ENCODE data around the gene FBXO17. TPM values are rescaled to one million over a fixed set of nuclear protein-coding genes. Genes with fewer than 3 reads are reported as not detected.

The FBXO17 gene
- total and polyA plus RNA-seq, 2 experiments from 2014 or later, result 30.3 to 36.4 TPM

DNA sequence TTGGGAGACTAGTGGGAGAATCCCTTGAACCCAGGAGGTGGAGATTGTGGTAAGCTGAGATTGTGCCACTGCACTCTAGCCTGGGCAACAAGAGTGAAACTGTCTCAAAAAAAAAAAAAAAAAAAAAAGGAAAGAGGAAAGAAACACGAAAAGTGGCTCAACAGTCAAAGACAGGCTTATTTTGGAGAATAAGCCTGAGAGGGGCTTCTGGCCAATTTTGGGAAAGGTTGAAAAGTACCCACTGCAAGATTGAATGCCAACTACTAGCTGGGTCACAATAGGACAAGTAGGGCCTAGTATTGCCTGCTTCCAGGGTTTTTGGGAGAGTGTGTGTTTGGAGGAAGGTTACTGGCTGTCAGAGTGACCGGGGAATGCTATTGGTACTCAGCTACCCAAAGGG lies 17.2 kb downstream of the FBXO17 start:
- no peaks in the 10 kb centered on the region for H3K27me3 ChIP-seq (replicated peaks; ENCODE audit: insufficient read depth)
- H3K4me2 ChIP-seq (ENCODE audit: unreplicated experiment), result no peak overlapping the region
- no peaks in the 10 kb centered on the region for H3K36me3 ChIP-seq (ENCODE audit: low read depth)
- no peak overlapping the region for H3K4me3 ChIP-seq
- whole genome bisulfite sequencing, 2 experiments (ENCODE audit: low coverage in 1 of 2, low lambda C conversion rate in 2 of 2, missing lambda C conversion rate in 2 of 2), result 92 to 95% methylated on average over 2 of the region's 2 CpGs
- no peaks in the 10 kb centered on the region for H4K20me1 ChIP-seq (ENCODE audit: insufficient read depth)
- no peaks in the 10 kb centered on the region for H3K9me3 ChIP-seq (ENCODE audit: low read depth)
- no peak for DNase-seq
- TF ChIP-seq EZH2 (IDR thresholded peaks at IDR 0.05; ENCODE audit: insufficient read depth, poor library complexity, severe bottlenecking) (no peak), EZH2phosphoT487 (IDR thresholded peaks at IDR 0.05; ENCODE audit: insufficient read depth, low read depth) (no peak)
- H3K27ac ChIP-seq, result no peak overlapping the region
- H3K9me2 ChIP-seq (ENCODE audit: insufficient read depth), result no peaks in the 10 kb centered on the region
- H2AFZ ChIP-seq, result no peak overlapping the region
- in situ Hi-C loops (cut with MboI), result no loop called here
- no peak overlapping the region for H3K9ac ChIP-seq
- H3K79me2 ChIP-seq (ENCODE audit: insufficient read depth), result no peaks in the 10 kb centered on the region
- H3F3A ChIP-seq (ENCODE audit: insufficient read depth), result peaks cover 8% of the 10 kb centered on the region; the same call in 1 of the 2 replicates
- H3K4me1 ChIP-seq (ENCODE audit: insufficient read depth), result no peaks in the 10 kb centered on the region

GRCh38 chr19:38956264-38956663 lies 19.3 kb downstream of the FBXO17 start:
- H3K36me3 ChIP-seq (ENCODE audit: low read depth), result no peaks in the 10 kb centered on the region
- in situ Hi-C loops (cut with MboI), result no loop called here
- no peaks in the 10 kb centered on the region for H3K79me2 ChIP-seq (ENCODE audit: insufficient read depth)
- no peak overlapping the region for H3K4me2 ChIP-seq (ENCODE audit: unreplicated experiment)
- H4K20me1 ChIP-seq (ENCODE audit: insufficient read depth), result no peaks in the 10 kb centered on the region
- H3K27me3 ChIP-seq (replicated peaks; ENCODE audit: insufficient read depth), result no peaks in the 10 kb centered on the region
- DNase-seq, result no peak
- no peak overlapping the region for H3K4me3 ChIP-seq
- H3K9me2 ChIP-seq (ENCODE audit: insufficient read depth), result no peaks in the 10 kb centered on the region
- no peak overlapping the region for H3K27ac ChIP-seq
- no peaks in the 10 kb centered on the region for H3K4me1 ChIP-seq (ENCODE audit: insufficient read depth)
- no peak for TF ChIP-seq EZH2phosphoT487 (IDR thresholded peaks at IDR 0.05; ENCODE audit: insufficient read depth, low read depth)
- no peak for TF ChIP-seq EZH2 (IDR thresholded peaks at IDR 0.05; ENCODE audit: insufficient read depth, poor library complexity, severe bottlenecking)
- 79 to 84% methylated on average over 2 of the region's 2 CpGs for WGBS, 2 experiments (ENCODE audit: low coverage in 1 of 2, low lambda C conversion rate in 2 of 2, missing lambda C conversion rate in 2 of 2)
- no peaks in the 10 kb centered on the region for H3F3A ChIP-seq (ENCODE audit: insufficient read depth)
- no peak overlapping the region for H3K9ac ChIP-seq
- no peak overlapping the region for H2AFZ ChIP-seq
- H3K9me3 ChIP-seq (ENCODE audit: low read depth), result no peaks in the 10 kb centered on the region

DNA sequence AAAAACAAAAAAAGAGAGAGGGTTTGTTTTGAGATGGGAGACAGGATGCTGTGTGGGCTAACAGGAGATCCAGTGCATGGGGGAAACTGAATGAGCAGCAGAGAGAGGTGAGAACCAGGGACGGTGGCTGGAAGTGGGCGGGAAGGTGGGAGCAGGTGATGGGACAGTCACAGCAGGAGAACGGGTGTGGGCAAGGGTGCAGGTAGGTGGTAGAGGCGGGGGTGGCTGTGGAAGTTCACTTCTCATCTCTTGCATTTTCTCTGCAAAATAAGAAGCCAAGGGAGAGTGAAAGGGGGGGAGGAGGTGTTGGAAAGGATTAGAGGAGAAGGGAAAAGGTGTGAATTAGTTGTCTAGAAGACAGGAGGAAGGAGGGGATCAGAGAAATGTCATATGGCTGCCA lies 21.9 kb downstream of the FBXO17 start:
- H3K27ac ChIP-seq, result no peak overlapping the region
- H3K4me2 ChIP-seq (ENCODE audit: unreplicated experiment), result no peak overlapping the region
- H3K4me3 ChIP-seq, result no peak overlapping the region
- no peaks in the 10 kb centered on the region for H3K9me3 ChIP-seq (ENCODE audit: low read depth)
- H3F3A ChIP-seq (ENCODE audit: insufficient read depth), result no peaks in the 10 kb centered on the region
- no peaks in the 10 kb centered on the region for H3K9me2 ChIP-seq (ENCODE audit: insufficient read depth)
- in situ Hi-C loops (cut with MboI), result no loop called here
- H3K27me3 ChIP-seq (replicated peaks; ENCODE audit: insufficient read depth), result no peaks in the 10 kb centered on the region
- TF ChIP-seq EZH2 (IDR thresholded peaks at IDR 0.05; ENCODE audit: insufficient read depth, poor library complexity, severe bottlenecking) (no peak), EZH2phosphoT487 (IDR thresholded peaks at IDR 0.05; ENCODE audit: insufficient read depth, low read depth) (no peak)
- H2AFZ ChIP-seq, result no peak overlapping the region
- WGBS, 2 experiments (ENCODE audit: low coverage in 1 of 2, low lambda C conversion rate in 2 of 2, missing lambda C conversion rate in 2 of 2), result 57 to 62% methylated on average over 4 of the region's 4 CpGs
- no peak for DNase-seq
- no peaks in the 10 kb centered on the region for H3K79me2 ChIP-seq (ENCODE audit: insufficient read depth)
- H3K36me3 ChIP-seq (ENCODE audit: low read depth), result no peaks in the 10 kb centered on the region
- no peaks in the 10 kb centered on the region for H4K20me1 ChIP-seq (ENCODE audit: insufficient read depth)
- no peak overlapping the region for H3K9ac ChIP-seq
- no peaks in the 10 kb centered on the region for H3K4me1 ChIP-seq (ENCODE audit: insufficient read depth)

GRCh38 chr19:38952395-38953165 lies 23.0 kb downstream of the FBXO17 start:
- in situ Hi-C loops (cut with MboI), result no loop called here
- H3K36me3 ChIP-seq (ENCODE audit: low read depth), result no peaks in the 10 kb centered on the region
- no peaks in the 10 kb centered on the region for H3F3A ChIP-seq (ENCODE audit: insufficient read depth)
- no peaks in the 10 kb centered on the region for H3K9me3 ChIP-seq (ENCODE audit: low read depth)
- no peaks in the 10 kb centered on the region for H3K4me1 ChIP-seq (ENCODE audit: insufficient read depth)
- no peaks in the 10 kb centered on the region for H3K27me3 ChIP-seq (replicated peaks; ENCODE audit: insufficient read depth)
- WGBS, 2 experiments (ENCODE audit: low coverage in 1 of 2, low lambda C conversion rate in 2 of 2, missing lambda C conversion rate in 2 of 2), result 95 to 96% methylated on average over 13 of the region's 13 CpGs
- no peak overlapping the region for H3K27ac ChIP-seq
- H3K4me3 ChIP-seq, result no peak overlapping the region
- no peak overlapping the region for H3K9ac ChIP-seq
- TF ChIP-seq EZH2 (IDR thresholded peaks at IDR 0.05; ENCODE audit: insufficient read depth, poor library complexity, severe bottlenecking) (no peak), EZH2phosphoT487 (IDR thresholded peaks at IDR 0.05; ENCODE audit: insufficient read depth, low read depth) (no peak)
- H3K79me2 ChIP-seq (ENCODE audit: insufficient read depth), result no peaks in the 10 kb centered on the region
- H3K4me2 ChIP-seq (ENCODE audit: unreplicated experiment), result no peak overlapping the region
- no peaks in the 10 kb centered on the region for H4K20me1 ChIP-seq (ENCODE audit: insufficient read depth)
- no peak for DNase-seq
- no peak overlapping the region for H2AFZ ChIP-seq
- H3K9me2 ChIP-seq (ENCODE audit: insufficient read depth), result no peaks in the 10 kb centered on the region

Measured in GM23248 (cell line).